Fibroblast of upper back skin (primary cell): ENCODE measurements around the gene SRGAP3.

Source experiments
- DNase-seq: peaks from one replicate; pipeline ENCODE4 v3.0.0-alpha.2; 2013

The SRGAP3 gene

DNA sequence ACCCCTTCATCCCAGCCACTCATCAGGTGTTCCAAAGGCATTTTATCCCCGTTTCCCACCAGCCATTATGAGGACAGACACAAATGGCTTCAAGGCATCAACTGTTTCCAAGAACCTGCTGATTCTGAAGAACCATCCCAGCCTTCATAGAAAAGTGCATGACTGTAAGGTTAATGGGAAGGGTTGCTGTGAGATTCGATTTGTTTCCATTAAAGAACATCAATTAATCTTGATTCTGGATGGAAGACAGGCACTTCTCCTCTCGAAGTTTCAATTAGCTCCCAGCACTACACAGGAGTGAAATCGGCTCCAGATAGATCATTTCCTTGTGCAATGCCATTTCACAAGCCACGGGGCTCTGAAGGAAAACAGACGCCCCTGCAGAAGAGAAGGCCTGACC is 25.8 kb downstream of the SRGAP3 start:
- no peak for DNase-seq

DNA sequence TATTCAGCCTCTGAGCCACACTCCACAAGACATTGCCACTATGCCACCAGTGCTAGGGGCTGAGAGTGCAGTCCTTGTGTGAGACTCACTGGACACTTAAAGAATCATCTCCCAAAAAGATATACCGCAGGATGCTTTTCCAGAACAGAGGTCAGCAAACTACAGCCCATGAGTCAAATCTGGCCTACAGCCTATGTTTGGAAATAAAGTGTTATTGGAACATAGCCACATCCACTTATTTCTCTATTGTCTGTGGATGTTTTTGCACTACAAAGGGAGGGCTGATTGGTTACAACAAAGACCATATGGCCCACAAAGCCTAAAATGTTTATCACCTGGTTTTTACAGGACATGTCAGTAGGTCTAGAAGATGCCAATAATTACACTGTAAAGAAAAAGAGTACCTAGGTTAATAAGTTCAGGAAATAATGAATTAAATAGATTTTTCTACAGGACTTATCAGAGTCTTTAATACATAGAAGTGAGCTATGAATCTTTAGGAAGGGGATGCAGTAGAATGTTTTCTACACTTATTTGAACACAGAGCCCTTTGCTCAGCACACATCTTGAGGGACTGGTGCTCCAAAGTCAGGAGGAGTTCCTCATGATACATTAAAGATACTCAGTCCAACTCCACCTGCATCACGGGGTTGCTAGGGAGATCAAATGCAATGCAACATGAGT is 26.3 kb downstream of the SRGAP3 start:
- no peak for DNase-seq

DNA sequence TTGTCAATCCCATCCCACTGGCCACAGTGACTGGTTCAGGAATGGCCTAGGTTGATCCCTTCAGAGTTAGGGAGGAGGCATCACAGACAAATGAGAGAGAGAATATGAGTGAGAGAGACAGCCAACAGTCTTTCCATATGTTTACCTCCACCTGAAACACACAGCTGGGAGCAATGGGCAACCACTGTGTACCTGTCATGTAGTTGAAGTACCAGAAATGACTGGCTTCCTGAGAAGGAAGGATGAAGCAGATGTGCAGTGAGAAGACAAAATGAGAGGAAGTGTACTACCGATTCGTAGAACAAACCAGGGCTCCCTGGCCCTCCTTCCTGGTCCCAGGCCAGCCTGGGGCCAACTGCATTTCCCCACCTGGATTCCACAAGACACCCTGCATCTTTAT is 27.4 kb downstream of the SRGAP3 start:
- no peak for DNase-seq

DNA sequence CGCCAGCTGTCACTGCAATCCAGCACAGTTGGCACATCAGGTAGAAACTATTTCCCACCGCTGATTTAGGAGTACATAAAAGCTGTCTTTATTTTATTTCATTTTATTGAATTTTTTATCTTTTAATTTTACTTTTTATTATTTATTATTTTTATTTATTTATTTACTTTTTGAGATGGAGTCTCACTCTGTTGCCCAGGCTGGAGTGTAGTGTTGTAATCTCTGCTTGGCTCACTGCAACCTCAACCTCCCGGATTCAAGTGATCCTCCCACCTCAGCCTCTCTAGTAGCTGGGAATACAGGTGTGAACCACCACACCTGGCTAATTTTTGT is 31.0 kb downstream of the SRGAP3 start:
- DNase-seq: no peak

DNA sequence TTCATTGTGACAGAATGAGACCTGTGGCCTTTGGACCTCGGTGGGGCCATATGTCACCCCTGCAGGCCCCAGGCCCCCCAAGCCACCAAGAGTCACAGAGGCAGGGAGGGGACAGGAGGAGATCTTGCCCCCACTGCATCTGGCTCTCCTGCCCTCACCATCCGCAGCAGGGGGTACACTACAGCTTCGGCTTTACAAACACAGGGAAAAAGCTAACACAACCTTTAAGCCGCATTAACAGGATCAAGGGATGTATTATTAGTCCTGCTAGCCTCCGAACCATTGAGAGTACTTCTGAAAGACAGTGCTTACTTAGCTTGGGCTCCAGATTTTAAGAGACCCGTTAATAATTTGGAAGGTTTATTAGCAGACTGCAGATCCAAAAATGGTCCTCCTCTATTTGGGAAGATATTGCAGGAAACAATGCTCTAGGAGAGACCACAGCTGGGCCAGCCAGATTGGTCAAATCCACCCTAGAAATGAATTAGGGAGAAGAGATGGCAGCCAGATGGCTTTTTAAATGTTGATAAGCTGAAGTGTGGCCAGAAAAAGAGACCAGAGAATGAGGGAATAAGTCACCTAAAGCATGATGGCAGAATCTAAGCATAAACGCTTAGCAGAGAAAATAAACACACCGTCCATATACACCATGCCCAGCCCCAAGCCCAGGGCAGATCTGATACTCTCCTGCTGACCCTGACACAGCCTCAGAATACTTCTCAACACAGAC is 31.5 kb downstream of the SRGAP3 start:
- no peak for DNase-seq

DNA sequence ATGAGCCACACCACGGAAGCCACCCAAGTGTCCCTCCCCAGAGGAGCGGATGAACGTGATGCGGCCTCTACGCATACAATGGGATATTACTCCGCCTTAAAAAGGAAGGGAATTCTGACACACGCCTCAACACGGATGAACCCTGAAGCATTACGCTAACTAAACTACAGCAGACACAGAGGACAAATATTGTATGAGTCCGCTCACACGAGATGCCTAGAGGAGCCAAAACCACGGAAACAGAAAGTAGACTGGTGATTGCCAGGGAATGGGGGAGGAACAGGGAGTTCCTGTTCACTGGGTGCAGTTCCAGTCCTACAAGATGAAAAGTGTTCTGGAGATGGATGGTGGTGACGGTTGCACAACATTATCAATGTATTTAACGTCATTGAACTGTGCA is 32.7 kb downstream of the SRGAP3 start:
- DNase-seq: peak; percentile 33

DNA sequence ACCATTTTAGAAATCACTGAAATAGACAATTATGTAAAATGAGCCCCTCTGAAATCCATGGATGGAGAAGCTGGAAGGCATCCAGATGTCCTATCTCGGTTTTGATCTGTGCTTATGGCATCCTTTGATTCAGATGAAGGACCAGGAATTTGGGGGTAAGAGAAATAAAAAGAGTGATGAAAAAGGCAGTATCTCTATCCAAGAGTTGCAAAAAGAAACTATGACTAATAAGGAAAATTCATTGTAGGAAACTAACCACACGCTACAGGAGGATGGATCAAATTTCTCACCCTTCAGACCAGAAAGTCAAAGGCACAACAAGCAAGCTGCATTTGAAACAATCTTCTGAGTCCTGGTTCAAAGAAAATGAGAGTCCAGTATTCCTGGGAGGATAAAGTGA is 34.8 kb downstream of the SRGAP3 start:
- DNase-seq: peak; percentile 76

DNA sequence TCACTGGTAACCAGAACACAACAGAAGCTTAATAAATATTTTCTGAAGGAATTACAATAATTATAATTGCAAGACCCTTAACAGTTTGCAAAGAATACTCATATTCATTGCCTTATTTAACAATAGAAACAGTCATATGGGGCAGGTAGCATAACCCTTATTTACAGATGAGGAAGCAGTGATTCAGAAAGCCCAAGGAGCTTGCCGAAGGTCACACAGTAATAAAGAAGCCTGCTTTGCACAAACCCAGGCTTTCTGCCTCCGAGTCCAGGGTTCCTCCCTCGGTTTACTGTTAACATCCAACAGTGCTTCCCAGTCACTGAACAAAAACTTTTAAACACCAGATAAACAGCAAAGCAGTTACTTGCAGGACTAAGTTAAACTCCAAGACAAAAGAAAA is 35.3 kb downstream of the SRGAP3 start:
- DNase-seq: no peak

DNA sequence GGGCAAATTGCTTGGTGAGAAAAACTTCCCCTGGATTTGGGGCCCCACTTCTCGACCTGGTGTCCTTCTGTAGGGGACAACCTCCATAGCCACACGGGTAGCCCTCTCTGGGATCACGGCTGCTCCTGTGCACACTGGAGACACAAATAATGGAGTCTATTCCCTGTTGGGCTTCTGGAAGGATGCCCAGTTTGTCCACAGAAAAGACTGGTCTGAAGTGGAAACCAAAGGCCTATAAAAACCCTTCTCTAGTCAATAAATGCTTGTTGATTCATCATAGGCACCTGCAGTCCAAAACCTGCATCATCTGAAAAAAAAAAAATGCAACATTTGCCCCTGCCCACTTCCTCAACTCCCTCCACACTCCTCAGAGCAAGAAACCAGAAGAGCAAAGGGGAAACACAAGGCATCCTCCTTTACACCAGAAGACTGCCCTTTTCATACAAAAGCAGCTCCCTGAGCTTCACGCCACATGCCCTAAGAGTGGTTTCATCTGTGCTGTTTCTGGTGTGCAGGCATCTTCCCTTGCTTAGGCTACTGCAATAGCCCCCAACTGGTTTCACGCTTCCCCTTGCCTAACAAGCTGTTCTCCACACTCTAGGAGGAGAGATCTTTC is 36.3 kb downstream of the SRGAP3 start:
- no peak for DNase-seq

DNA sequence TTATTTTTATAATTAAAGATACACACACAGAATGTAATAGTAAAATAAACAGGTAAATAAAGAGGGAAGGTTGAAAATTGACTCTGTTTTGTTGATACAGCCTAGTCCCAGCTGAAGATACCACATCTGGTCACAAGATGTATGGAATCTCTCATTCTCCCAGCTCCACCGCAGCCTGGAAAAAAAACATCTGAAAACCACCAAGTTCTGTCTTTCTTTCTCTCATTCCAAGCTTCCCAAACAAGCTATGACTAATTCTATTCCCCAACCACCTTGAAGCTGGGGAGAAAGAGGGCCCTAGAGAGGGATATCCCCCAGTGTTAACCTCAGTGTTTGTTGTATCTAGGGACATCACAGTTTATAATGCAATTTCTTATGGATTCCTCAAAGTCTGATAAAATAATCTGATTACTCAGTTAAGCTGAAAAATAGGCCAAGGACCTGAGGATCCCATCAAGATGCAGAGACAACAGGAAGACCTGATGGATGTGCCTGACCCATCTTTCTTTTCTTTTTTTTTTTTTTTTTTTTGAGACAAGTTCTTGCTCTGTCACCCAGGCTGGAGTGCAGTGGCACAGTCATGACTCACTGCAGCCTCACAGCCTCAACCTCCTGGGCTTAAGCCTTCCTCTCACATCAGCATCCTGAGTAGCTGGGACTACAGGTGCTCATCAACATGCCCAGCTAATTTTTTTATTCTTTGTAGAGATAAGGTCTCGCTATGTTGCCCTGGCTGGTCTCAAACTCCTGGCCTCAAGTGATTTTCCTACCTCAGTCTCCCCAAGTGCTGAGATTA is 38.1 kb downstream of the SRGAP3 start:
- DNase-seq: peak; percentile 93

DNA sequence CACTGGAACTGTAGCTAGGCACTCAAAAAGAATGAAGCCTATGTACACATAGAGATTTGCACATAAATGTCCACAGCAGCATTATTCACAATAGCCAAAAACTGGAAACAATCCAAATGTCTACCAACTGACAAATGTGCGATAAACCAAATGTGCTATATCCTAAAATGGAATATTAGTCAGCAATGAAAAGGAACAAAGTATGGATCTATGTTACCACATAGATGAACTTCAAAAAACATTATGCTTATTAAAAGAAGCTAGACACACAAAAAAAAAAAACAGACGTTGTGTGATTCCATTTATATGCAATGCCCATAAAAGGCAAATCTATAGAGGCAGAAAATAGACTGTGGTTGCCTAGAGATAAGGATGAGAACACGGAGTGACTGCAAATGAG is 39.7 kb downstream of the SRGAP3 start:
- DNase-seq: no peak

DNA sequence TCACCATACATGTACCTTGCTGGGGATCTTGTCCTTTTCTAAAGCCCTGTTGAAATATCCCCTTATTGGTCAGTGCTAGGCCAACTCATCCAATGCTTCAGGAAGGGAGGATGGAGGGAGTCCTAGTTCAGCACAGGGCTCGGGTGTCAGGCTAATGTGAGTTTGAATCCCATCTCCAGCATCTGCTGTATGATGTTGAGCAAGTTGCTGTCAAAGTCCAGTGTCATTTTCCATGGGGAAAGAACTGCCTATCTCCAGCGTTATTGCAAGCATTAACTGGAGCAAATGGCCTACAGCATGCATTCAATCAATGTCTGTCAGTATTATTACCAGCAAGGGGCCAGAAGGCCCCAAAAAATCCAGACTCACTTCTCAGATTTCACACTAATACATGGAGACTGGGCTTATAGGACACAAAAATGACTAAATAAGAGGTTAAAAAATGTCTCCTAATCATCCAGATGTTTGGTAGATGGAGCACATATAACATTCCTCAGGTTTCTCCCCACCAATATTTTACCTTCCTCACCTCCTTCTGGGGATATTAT is 40.8 kb downstream of the SRGAP3 start:
- no peak for DNase-seq

DNA sequence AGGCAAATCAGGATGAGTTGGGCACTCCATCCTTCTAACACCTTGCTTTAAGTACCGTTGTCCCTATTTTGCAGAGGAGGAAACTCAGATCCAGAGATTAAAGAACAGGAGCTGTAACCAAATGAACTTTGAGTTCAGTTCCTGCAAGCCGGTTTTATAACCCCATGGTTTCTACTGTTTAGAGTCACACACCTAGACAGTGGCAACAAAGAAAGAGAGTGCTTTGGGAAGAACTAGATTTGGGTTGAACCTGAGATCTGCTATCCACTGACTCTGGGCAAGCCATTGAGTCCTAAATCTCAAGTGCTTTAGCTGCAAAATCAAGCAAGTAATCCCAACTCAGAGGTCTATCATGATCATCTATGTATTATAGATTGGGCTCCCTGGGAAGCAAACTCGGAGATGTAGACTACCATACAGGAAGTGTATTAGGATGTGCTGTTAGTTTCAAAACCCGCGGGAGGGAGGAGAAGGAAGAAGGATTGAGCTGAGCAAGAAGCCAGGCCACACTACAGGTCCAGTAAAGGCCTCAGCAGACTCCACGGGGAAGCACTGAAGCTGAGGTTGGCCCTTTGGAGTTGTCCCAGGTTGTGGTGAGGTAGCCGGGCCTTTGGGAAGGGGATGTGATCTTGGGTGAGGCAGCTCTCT is 42.2 kb downstream of the SRGAP3 start:
- no peak for DNase-seq

DNA sequence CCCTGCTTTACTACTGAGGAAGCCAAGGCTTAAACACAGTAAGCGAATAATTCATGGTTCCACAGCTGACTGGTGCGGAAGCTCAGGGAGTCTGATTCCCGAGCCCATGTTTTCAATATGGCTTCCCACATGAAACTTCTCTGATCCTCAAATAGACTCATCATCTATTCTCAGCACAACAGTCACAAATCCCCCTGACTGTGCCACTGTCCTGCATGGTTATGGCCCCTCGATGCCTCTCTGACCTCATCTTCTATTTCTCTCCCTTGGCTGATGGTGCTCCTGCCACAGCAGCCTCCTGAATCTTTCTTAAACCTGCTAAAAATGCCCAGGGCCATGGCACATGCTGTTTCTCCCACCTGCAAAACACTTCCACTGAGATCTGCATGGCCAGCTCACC is 43.2 kb downstream of the SRGAP3 start:
- DNase-seq: no peak

DNA sequence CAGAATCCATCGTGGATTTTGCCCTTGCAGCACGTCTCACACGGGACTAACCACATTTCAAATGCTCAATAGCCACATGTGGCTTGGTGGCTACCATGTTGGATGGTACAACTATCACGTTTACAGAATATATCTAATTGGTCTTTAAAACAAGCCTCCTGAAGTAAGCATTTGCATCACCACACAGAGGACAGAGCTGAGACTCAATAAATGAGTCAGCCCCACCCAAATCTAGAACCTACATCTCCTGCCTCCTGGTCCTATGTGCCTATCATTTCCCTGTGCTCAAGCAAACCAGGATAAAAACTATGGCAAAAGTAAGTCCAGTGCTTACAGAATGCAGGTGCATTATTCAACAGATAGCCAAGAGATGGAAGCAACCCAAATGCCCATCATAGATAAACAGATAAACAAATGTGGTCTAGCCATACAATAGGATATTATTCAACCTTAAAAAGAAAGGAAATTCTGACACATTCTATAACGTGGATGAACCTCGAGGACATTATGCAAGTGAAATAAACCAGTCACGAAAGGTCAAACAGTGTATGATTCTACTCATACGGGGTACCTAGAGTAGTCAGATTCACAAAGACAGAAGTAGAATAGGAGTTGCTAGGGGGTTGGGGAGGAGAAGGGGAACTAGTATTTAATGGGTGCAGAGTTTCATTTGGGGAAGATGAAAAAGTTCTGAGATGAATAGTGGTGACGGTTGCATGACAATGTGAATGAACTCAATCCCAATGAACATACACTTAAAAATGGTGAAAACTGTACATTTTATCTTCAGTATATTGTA is 43.9 kb downstream of the SRGAP3 start:
- no peak for DNase-seq

DNA sequence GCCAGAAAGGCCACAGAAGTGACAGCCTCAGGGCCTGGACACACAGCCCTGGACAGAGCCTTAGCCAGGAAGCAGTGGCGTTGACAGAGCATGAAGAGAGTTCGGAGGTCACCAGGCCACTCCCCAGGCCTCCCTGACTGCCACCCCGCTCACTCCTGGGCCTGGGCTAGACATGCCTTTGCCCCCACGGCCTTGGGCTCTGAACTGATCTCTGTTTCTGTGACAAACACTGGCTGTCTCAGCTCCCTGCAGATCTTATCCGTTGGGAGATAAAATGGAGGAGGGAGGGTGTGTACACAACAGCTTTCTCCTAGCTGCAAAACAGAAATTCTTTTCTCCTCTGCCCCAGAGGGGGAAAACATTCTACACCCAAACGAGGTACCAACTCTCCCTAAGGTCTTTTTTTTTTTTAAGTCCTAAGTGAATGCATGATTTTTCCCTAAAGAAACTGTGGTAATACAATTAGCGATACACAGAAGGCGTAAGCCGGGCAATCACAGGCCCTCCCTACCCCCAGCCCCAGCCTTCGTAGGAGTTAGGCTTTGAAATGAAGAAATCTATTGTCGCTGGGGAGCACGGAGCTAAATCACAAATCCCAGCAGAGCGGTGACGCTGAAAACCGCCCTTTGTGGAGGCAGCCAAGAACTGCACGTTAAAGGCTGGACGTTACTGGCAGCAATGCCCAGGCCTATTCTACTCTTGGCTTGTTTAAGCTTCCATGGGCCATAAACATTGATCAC is 45.0 kb downstream of the SRGAP3 start:
- no peak for DNase-seq

DNA sequence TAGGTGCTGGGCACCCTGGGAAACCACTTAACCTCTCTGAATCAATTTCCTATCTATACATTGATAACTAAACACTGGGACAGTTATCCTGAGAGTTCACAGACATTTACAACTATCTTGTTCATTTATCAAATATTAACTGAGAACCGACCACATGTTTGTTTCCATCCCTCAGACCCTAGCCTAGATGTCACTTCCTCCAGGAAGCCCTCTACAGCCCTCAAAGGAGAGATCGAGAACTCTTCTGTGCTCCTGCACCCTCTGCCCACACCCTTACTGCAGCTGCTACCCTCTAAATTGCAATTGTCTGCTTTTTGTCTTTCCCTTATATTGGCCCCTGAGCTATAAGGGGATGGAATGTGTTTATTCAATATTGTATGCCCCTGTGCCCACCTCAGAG is 46.1 kb downstream of the SRGAP3 start:
- no peak for DNase-seq

DNA sequence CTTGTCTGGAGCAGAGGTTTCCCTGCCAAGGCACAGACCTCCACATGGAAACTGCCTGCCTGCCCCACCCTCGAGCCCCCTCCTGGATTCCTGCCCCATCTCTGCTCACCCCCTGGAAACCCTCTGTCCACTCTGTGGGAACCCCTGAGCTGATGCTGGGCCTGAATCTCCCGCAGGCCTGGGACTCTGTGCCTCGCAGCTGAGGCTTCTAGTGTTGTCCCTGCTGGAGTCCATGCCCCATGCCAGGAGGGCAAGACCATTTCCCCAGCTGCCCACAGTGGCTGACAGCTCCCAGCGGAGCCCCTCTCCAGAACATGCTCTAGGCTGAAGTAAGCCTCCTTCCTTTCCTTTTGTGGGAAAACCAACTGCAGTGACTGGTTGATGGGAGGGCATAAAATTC is 46.9 kb downstream of the SRGAP3 start:
- DNase-seq: no peak

DNA sequence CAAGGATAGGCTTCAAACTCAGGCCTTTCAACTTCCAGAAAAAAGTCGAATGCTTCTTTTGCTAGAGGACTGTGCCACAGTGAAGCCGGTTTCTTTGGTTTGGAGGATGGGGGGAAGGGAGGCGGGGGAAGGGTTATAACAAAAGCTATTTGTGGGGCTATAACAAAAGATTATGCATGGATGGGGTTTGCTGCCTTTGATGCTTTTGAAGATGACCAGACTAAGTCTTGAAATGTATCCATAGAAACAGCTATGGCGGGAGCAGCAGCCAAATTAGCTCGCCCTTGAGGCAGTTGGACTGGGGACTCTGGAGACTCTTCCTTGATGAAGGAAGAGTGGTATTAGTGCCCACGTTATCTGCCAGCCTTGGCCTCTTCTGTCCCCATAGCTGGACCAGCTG is 47.5 kb downstream of the SRGAP3 start:
- DNase-seq: no peak

DNA sequence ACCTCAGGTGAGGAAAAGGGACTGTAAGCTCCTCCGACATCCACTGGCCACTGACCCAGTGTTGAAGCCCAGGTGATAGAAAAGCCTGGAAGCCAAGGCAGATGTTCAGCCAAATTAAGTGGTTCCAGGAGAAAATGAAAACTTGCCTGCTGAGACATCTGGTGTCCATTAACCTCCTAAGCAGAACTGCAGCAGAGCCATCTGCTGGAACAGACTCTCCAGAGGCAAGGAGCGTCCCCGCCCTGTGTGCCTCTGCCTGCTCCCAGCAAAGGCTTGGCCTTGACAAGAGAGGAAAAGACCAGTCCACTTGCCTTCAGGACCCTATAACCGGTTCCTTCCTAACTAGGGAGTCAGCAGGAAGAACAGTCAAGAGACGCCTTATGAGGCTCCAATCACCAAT is 48.2 kb downstream of the SRGAP3 start:
- DNase-seq: peak; percentile 53

DNA sequence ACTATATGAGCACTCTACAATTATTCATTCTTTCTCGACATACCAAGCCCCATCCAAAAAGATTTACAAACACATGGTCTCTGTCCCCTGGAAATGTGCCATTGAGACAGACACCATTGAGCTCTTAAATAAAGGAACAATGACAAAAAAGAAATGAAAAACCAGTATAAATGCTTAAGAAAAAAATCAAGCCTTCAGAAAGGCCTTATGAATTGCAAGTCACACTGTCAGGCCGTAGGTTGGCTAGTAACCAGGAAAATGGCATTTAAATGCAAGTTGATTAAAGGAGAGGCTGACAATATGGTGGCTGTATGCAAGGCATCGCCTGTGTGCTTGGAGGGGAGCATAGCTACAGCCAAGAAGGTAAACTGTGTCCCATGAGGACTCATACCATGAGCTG is 49.7 kb downstream of the SRGAP3 start:
- no peak for DNase-seq
